Breast epithelium (tissue), 3 donors: ENCODE data around the gene PAXX.

Source experiments
- POLR2A ChIP-seq: fragments of 450-650 bp; IDR thresholded peaks from one replicate; pipeline ENCODE4 v1.6.1; 2016; ENCODE audit warnings: antibody characterized with exemption, mild to moderate bottlenecking, moderate library complexity
- TF ChIP-seq, protein P1 (sequence below), 3 donors: fragments of 450-650 bp; IDR thresholded peaks; one replicate each; pipeline ENCODE4 v1.5.1; 2016 to 2017; ENCODE audit warnings: antibody characterized with exemption in 3 of 3, mild to moderate bottlenecking in 3 of 3, moderate library complexity in 3 of 3

DNA sequence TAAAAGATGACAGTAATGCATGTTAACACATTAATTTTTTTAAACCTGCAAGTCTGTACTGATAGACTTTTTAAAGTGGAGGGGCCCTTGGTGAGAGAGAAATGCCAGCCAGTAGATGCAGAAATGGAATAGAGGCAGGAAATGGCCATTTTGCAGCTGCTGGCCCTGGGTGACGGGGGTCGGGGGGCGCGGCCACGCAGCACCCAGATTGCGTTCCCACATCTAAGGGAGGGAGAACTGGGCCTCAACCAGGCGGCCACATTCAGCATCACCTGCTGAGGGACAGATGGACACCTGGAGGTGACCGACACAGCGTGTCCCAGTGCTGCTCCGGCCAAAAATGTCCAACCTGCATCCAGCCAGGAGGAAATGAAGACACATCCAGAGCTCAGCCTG is 10.4 kb downstream of the PAXX start:
- TF ChIP-seq, protein P1, sequence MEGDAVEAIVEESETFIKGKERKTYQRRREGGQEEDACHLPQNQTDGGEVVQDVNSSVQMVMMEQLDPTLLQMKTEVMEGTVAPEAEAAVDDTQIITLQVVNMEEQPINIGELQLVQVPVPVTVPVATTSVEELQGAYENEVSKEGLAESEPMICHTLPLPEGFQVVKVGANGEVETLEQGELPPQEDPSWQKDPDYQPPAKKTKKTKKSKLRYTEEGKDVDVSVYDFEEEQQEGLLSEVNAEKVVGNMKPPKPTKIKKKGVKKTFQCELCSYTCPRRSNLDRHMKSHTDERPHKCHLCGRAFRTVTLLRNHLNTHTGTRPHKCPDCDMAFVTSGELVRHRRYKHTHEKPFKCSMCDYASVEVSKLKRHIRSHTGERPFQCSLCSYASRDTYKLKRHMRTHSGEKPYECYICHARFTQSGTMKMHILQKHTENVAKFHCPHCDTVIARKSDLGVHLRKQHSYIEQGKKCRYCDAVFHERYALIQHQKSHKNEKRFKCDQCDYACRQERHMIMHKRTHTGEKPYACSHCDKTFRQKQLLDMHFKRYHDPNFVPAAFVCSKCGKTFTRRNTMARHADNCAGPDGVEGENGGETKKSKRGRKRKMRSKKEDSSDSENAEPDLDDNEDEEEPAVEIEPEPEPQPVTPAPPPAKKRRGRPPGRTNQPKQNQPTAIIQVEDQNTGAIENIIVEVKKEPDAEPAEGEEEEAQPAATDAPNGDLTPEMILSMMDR (IDR thresholded peaks at IDR 0.05): no peak
- TF ChIP-seq POLR2A: no peak
